ENCODE data around the gene PCMTD2. TPM values are rescaled to one million over a fixed set of nuclear protein-coding genes. Genes with fewer than 3 reads are reported as not detected.
A peak's percentile ranks its signal among the peaks of the same experiment; 100 is the strongest.

The PCMTD2 gene
- total RNA-seq, 1 donor from 2014 or later, result 101 TPM

DNA sequence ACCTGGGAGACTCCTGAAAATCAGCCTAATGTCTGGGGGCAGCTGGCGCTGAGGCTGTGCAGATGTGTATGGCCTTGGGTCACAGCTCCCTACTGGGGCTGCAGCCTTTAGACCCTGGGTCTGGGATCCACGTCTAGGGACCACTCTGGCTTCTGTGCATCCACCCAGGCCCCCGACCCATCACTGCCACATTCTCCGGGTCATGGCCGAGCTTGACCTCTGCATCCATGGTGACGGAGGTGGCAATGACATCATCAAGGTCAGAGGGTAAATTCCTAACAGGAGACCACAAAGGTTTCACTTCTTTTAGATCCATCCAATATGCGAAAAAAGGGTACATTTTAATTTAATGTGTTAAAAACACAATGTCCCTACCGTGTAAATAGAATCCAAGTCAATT is 14.5 kb upstream of the PCMTD2 start:
- Mint-ChIP-seq H3K4me3 (no peak overlapping the region), H3K9me3 (no peaks in the 10 kb centered on the region), H3K27me3 (peaks cover 10% of the 10 kb centered on the region), H3K36me3 (no peaks in the 10 kb centered on the region), H3K27ac (no peak overlapping the region), H3K4me1 (ENCODE audit: unreplicated experiment) (no peaks in the 10 kb centered on the region)
- DNase-seq (ENCODE audit: extremely low spot score, unreplicated experiment), result no peak
- TF ChIP-seq, protein P1, sequence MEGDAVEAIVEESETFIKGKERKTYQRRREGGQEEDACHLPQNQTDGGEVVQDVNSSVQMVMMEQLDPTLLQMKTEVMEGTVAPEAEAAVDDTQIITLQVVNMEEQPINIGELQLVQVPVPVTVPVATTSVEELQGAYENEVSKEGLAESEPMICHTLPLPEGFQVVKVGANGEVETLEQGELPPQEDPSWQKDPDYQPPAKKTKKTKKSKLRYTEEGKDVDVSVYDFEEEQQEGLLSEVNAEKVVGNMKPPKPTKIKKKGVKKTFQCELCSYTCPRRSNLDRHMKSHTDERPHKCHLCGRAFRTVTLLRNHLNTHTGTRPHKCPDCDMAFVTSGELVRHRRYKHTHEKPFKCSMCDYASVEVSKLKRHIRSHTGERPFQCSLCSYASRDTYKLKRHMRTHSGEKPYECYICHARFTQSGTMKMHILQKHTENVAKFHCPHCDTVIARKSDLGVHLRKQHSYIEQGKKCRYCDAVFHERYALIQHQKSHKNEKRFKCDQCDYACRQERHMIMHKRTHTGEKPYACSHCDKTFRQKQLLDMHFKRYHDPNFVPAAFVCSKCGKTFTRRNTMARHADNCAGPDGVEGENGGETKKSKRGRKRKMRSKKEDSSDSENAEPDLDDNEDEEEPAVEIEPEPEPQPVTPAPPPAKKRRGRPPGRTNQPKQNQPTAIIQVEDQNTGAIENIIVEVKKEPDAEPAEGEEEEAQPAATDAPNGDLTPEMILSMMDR (conservative IDR thresholded peaks at IDR 0.05), result no peak

DNA sequence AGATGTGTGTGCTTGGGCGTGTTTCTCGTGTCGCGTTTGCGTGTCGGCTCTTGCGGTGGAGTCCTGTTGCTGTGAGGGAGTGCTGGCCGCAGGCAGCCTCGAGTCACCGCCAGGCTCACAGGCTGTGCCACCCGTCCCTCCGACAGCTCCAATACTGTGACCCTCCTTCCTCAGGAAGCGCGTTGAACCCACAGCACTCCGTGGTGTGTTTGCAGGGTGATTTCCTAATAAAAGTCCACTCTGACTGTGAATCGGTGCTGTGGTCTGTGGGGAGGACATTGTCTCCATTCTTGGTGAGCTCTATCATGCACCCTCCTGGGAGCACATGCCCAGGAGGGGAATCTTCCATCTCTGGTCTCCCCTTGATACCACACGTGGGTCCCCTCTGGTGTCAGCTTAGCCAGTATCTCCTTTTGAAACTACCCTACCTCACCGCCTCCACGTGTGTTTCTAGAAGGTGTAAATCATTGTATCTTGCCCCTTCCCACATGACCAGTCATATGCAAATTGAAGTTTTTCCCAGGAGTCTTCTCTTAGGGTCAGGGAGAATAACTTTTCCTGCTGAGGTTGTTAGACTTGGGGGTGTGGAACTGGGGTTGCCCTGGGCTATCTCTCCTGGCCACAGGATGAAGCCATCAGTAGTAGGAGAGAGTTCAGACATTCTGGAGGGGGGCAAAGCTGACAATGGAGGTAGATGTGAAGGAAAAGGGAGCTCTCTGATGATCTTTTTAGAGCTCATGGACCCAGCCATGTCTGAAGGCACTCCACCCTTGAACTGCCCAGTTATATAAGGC is 13.3 kb upstream of the PCMTD2 start:
- H3K9me3 Mint-ChIP-seq, result no peaks in the 10 kb centered on the region
- no peak for DNase-seq (ENCODE audit: extremely low spot score, unreplicated experiment)
- TF ChIP-seq, protein P1 (conservative IDR thresholded peaks at IDR 0.05), result no peak
- H3K27me3 Mint-ChIP-seq, result peaks cover 16% of the 10 kb centered on the region
- no peaks in the 10 kb centered on the region for H3K36me3 Mint-ChIP-seq
- H3K4me1 Mint-ChIP-seq (ENCODE audit: unreplicated experiment), result no peaks in the 10 kb centered on the region
- H3K4me3 Mint-ChIP-seq, result no peak overlapping the region
- no peak overlapping the region for H3K27ac Mint-ChIP-seq

DNA sequence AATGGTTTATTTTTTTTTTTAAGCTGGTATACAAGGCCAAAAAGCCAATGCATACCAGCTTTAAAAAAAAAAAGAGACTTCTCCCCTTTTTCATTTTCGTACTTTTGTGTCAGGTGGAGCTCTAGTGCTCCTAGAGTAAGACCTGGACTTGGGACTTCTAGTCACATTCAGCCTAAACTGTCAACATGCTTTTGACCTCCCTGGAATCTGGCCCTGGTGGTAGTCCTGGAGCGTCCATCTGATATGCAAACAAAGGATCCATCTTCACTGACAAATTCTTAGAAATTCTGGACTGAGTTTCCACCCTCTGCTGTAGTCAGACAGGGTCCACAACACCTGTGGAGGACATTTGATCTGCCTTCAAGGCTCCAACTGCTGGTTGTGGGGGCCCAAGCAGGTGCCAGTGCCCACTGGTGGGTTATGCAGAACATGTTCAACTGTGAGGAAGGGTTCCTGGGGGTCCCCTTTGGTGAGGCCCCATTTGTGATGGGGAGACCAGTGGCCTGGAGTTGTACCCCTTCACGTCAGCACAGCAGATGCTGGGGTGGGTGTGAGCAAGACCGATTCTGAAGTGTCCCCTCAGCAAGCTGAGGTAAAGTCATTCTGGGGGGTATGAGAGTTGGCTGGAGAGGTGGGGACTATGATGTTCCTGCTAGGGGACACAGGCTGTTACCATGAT is 12.6 kb upstream of the PCMTD2 start:
- H3K27ac Mint-ChIP-seq, result no peak overlapping the region
- peaks cover 20% of the 10 kb centered on the region for H3K27me3 Mint-ChIP-seq
- H3K9me3 Mint-ChIP-seq, result no peaks in the 10 kb centered on the region
- no peaks in the 10 kb centered on the region for H3K4me1 Mint-ChIP-seq (ENCODE audit: unreplicated experiment)
- H3K36me3 Mint-ChIP-seq, result no peaks in the 10 kb centered on the region
- TF ChIP-seq, protein P1 (conservative IDR thresholded peaks at IDR 0.05), result no peak
- no peak for DNase-seq (ENCODE audit: extremely low spot score, unreplicated experiment)
- H3K4me3 Mint-ChIP-seq, result no peak overlapping the region

DNA sequence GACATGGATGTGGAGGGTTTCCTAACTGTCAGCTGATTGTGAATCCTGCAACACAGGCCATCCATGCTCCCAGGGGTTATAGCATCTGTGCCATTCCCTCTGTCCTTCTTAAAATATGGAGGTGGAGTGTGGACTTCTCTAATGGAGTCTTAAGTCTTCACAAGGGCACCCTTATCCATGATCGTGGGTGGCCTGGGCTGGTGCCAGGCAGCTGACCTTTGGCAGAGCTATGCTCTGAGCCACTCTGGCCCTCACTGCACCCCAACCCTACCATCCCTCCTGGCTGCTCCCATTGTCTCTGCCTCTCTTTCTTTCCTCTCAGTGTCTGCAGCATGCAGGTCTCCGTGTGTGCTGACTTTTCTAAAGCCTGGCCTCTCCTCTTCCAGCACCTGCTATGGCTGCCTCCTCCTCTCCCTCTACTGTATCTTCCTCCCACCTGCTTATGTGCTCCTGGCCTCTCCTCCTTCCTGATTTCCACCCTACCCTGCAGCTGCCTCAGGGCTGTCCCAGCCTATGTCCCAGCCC is 11.2 kb upstream of the PCMTD2 start:
- peak overlapping the region; percentile 59 for H3K27ac Mint-ChIP-seq
- H3K27me3 Mint-ChIP-seq, result peaks cover 20% of the 10 kb centered on the region
- no peak for DNase-seq (ENCODE audit: extremely low spot score, unreplicated experiment)
- H3K9me3 Mint-ChIP-seq, result no peaks in the 10 kb centered on the region
- no peaks in the 10 kb centered on the region for H3K4me1 Mint-ChIP-seq (ENCODE audit: unreplicated experiment)
- H3K36me3 Mint-ChIP-seq, result no peaks in the 10 kb centered on the region
- TF ChIP-seq, protein P1 (conservative IDR thresholded peaks at IDR 0.05), result no peak
- H3K4me3 Mint-ChIP-seq, result no peak overlapping the region

DNA sequence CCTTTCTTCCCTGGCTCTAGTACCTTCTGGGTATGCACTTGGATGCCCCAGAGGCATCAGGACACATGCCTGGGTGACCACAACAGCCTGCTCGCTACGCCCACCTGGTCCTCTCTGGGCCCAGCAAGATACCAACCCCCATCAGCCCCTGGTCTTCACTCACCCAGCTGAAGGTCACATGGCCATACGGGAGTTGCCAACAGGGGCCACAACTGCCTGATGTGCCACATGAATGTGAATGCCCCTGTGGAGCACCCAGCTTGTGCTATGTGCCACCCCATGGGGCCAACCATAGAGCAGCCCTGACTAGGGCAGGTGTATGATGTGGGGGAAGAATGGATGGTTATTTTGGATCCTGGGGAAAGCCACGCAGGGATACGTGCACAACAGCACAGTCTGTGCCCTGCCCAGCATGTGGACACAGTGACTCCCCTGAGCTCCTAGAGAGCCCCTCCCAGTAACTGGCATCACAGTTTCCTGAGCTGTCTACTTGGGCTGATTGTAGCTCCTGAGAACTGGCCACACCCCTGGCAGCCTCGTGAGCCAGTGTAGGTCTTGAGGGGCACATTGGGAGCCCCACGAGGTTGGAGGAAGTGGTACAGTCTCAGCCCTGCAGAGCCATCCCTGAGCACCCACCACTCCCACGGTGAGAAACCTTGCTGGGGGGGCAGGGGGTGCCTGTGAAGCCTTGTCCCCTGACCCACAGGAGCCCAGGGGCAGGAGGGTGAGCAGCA is 10.5 kb upstream of the PCMTD2 start:
- no peak for DNase-seq (ENCODE audit: extremely low spot score, unreplicated experiment)
- no peak overlapping the region for H3K27ac Mint-ChIP-seq
- TF ChIP-seq, protein P1 (conservative IDR thresholded peaks at IDR 0.05), result no peak

More for the DNA sequence above, 10.5 kb upstream of the PCMTD2 start:
- Mint-ChIP-seq H3K27me3 (peaks cover 26% of the 10 kb centered on the region), H3K4me1 (ENCODE audit: unreplicated experiment) (no peaks in the 10 kb centered on the region), H3K36me3 (no peaks in the 10 kb centered on the region), H3K9me3 (no peaks in the 10 kb centered on the region), H3K4me3 (no peak overlapping the region)

Data from type B pancreatic cell (in vitro differentiated cells).